A172 (cell line): ENCODE measurements around the gene BCAS4. TPM values are rescaled to one million over a fixed set of nuclear protein-coding genes. Genes with fewer than 3 reads are reported as not detected.
"Not testable (repeated sequence)": the region's sequence is repeated elsewhere in the genome, so short reads cannot be mapped to it uniquely, and the experiment has no call there.

Experiments
- DNase-seq: peaks from one replicate; pipeline ENCODE4 v3.0.0-alpha.2; 2015; ENCODE audit warnings: low spot score
- total RNA-seq: library from RNA; depleted of rRNA; stranded (reverse); fragments of >200 nt; shearing (Covaris generic); gene quantifications from 2 replicates; pipeline ENCODE4 v1.2.3, GENCODE V29; 2014

BCAS4 gene
- total RNA-seq, 1 experiment from 2014 or later: 21.4 TPM

- peak; percentile 67 for DNase-seq
These were observed 23.3 kb upstream of the BCAS4 start for GRCh38 chr20:50771419-50772080.

DNA sequence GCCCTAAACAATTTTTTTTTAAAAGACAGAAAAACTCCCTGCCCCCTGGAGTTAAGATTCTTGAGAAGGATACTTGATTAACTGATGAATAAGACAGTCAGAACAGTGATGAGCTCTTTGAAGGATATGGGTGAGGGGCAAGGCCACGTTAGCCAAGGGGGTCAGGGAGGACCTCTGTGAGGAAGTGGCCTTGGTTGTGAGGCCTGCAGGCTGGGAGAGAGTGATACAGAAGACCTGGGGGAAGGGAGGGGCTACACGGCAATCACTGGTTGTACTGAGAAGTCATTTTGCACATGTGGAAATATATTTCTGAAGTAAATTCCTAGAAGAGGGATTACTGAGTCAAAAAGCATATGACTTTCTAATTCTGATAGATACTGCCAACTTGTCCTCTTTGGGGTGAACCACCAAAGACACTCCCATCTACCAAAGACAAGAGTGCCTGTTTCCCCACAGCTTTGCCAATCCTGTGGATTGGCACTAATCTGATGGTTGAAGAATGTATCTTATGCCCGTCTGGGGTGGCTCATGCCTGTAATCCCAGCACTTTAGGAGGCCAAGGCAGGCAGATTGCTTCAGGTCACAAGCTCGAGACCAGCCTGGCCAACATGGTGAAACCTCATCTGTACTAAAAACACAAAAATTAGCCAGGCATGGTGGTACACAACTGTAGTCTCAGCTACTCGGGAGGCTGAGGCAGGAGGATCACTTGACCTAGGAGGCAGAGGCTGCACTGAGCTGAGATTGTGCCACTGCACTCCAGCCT, 22.3 kb upstream of the BCAS4 start:
- no peak for DNase-seq

DNA sequence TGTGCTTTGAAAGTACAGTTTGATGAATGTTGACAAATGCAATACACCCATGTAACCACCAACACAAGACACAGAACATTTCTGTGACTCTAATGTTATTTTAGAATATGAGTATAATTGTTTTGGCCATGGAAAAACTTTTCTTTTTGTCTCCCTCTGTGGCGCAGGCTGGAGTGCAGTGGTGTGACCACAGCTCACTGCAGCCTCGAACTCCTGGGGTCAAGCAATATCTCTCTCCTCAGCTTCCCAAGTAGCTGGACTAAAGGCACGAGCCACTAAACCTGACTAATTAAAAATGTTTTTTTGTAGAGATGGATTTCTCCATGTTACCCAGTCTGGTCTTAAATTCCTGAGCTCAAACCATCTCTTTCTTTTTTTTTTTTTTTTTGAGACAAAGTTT, 20.3 kb upstream of the BCAS4 start:
- DNase-seq: no peak

- DNase-seq: no peak
These were observed 18.6 kb upstream of the BCAS4 start for GRCh38 chr20:50776122-50776817.

- no peak for DNase-seq
These were observed 17.5 kb upstream of the BCAS4 start for GRCh38 chr20:50777373-50777772.

GRCh38 chr20:50778994-50779393, 15.9 kb upstream of the BCAS4 start:
- not testable (repeated sequence) for DNase-seq

- DNase-seq: no peak
These were observed 11.5 kb upstream of the BCAS4 start for GRCh38 chr20:50783390-50783789.

DNA sequence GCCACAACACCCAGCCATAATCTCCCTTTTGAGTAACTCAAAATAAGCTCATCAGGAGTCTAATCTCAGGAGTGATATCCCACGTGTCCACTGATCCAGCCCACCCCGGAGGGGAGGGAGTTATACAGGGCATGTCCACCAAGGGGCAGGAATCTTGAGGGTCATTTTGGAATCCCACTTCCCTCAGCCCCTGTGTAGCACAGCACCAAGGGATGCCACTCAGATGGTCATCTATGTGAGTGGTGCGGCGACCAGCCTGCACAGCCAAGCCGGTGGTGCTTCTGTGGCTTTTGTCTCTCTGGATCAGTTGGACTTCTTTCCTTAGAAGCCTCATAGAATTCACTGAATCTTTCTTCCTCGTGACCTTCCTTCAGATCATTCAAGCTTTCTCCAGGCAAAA, 11.0 kb upstream of the BCAS4 start:
- no peak for DNase-seq

- no peak for DNase-seq
These were observed 10.4 kb upstream of the BCAS4 start for GRCh38 chr20:50784464-50784863.

DNA sequence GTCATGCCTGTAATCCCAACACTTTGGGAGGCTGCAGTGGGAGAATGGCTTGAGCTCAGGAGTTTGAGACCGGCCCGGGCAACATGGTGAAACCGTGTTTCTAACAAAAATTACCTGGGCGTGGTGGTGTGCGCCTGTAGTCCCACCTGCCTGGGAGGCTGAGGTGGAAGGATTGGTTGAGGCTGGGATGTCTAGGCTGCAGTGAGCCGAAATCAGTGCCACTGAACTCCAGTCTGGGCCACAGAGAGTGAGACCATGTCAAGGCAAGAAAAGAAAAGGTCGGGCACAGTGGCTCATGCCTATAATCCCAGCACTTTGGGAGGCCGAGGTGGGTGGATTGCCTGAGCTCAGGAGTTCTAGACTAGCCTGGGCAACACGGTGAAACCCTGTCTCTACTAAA, 8.2 kb upstream of the BCAS4 start:
- DNase-seq: no peak

DNA sequence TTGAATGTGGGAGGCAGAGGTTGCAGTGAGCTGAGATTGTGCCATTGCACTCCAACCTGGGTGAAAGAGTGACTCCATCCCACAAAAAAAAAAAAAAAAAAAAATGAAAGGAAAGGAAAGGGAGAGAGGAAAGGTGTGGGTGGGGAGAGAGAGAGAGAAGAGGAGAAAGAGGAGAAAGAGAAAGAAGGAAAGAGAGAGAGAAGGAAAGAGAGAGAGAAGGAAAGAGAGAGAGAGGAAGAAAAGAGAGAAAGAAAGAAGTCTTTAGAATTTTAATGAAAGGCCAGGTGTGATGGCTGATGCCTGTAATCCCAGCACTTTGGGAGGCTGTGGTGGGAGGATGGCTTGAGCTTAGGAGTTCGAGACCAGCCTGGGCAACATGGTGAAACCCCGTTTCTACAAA, 7.7 kb upstream of the BCAS4 start:
- DNase-seq: no peak

GRCh38 chr20:50788045-50788991, 6.5 kb upstream of the BCAS4 start:
- DNase-seq: peak; percentile 69

- DNase-seq: peak; percentile 23
These were observed 4.8 kb upstream of the BCAS4 start for GRCh38 chr20:50789968-50790650.

GRCh38 chr20:50790651-50791277, 4.1 kb upstream of the BCAS4 start:
- DNase-seq: peak; percentile 85

- no peak for DNase-seq
These were observed 1.9 kb upstream of the BCAS4 start for GRCh38 chr20:50792708-50793574.

GRCh38 chr20:50793575-50794016, 1.3 kb upstream of the BCAS4 start:
- not testable (repeated sequence) for DNase-seq

DNA sequence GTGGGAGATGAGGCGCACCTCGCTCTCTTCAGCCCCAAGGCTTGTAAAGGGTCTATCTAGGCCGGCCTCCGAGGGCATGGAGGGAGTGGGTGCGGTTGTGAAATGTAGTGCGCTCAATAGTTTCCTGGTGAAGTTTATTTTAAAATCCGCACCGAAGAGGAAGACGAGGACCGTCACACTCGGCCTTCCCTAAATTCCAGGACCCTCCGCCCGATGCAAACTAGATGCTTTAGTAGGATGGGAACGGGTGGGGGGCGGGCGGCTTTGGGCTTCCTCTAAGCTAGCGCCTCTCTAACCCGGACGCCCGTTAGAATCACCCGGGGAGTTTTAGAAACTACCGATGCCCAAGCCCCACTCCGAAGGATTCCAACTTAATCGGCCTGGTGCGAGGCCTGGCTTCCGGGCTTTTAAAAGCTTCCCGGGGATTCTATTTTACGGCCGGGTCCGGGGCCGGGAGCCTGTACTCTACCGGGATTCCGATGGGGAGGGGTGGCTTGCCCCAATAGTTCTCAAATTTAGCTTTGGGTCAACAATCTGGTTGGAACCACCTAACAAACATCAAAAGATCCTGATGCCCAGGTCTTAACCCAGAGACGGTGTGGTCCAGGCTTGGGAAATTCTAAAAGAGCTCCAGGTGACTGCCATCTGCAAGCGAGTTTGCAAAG, 548 bp upstream of the BCAS4 start:
- no peak for DNase-seq

DNA sequence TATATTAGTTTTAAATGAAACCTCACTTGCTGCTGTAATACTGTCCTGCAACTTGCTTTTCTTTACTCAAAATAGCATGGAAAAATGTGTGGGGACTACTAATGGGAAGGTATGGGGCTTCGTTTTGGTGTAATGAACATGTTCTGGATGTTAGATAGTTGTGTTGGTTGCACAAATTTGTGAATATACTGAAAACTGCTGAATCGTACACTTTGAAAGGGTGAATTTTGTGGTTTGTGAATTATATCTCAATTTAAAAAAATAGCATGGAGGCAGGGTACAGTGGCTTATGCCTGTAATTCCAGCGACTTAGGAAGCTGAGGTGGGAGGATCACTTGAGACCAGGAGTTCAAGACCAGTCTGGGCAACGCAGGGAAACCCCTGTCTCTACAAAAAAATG, 2.3 kb downstream of the BCAS4 start:
- no peak for DNase-seq

- no peak for DNase-seq
These were observed 3.8 kb downstream of the BCAS4 start for GRCh38 chr20:50798650-50799049.
